Ishikawa (cell line): ENCODE results near the gene ADGRF1.

ENCODE experiments used
- CEBPB ChIP-seq: IDR thresholded peaks from 2 replicates; pipeline ENCODE4 v1.6.1; 2012
- CREB1 ChIP-seq: IDR thresholded peaks from 2 replicates; pipeline ENCODE4 v1.6.1; 2012; ENCODE audit warnings: low read depth
- EP300 ChIP-seq: IDR thresholded peaks from 2 replicates; pipeline ENCODE4 v1.6.1; 2012; ENCODE audit warnings: borderline replicate concordance
- FOXM1 ChIP-seq: IDR thresholded peaks from 2 replicates; pipeline ENCODE4 v1.6.1; 2012; ENCODE audit warnings: low read depth, borderline replicate concordance
- MAX ChIP-seq: IDR thresholded peaks from 2 replicates; pipeline ENCODE4 v1.6.1; 2012
- RAD21 ChIP-seq: IDR thresholded peaks from 2 replicates; pipeline ENCODE4 v1.6.1; 2012; ENCODE audit warnings: low read depth
- REST ChIP-seq: IDR thresholded peaks from 2 replicates; pipeline ENCODE4 v1.6.1; 2012; ENCODE audit warnings: low read depth, mild to moderate bottlenecking
- TAF1 ChIP-seq: IDR thresholded peaks from 2 replicates; pipeline ENCODE4 v1.6.1; 2012; ENCODE audit warnings: low read depth, mild to moderate bottlenecking
- TEAD4 ChIP-seq: IDR thresholded peaks from 2 replicates; pipeline ENCODE4 v1.6.1; 2012
- YY1 ChIP-seq: IDR thresholded peaks from 2 replicates; pipeline ENCODE4 v1.6.1; 2012; ENCODE audit warnings: low read depth
- ZBTB7A ChIP-seq: IDR thresholded peaks from 2 replicates; pipeline ENCODE4 v1.6.1; 2012; ENCODE audit warnings: low read depth

GRCh38 chr6:47075168-47075567 is 33.0 kb upstream of the ADGRF1 start:
- no peak for TF ChIP-seq CEBPB
- no peak for TF ChIP-seq RAD21
- TF ChIP-seq EP300 = no peak
- no peak for TF ChIP-seq FOXM1
- no peak for TF ChIP-seq YY1
- no peak for TF ChIP-seq TEAD4
- TF ChIP-seq TAF1 = no peak
- no peak for TF ChIP-seq ZBTB7A
- TF ChIP-seq REST = no peak
- no peak for TF ChIP-seq CREB1
- no peak for TF ChIP-seq MAX
